ENCODE data around the gene TPSG1.
"Not testable (repeated sequence)": the region's sequence is repeated elsewhere in the genome, so short reads cannot be mapped to it uniquely, and the experiment has no call there.

GRCh38 chr16:1256296-1256873 is 31.3 kb upstream of the TPSG1 start:
- TF ChIP-seq CTCF, POLR2A (IDR thresholded peaks at IDR 0.05): not testable (repeated sequence)
